Spleen (tissue), 11 donors: ENCODE measurements around the gene EFCAB11. TPM values are rescaled to one million over a fixed set of nuclear protein-coding genes. Genes with fewer than 3 reads are reported as not detected.

Experiments used
- DNase-seq: peaks from one replicate; pipeline ENCODE4 v3.0.0-alpha.2; 2020
- H3K27ac ChIP-seq, 8 donors: fragments of 200-600 bp; sonication (generic) in 7 of 8; 1 replicate in 4 of 8; 2 replicates in 4 of 8; pipeline versions ENCODE4 v1.5.0 to v1.8.0; 2016 to 2021; ENCODE audit warnings: inconsistent platforms in 4 of 8, mild to moderate bottlenecking in 4 of 8, moderate library complexity in 1 of 8
- H3K27me3 ChIP-seq, 7 donors: fragments of 200-600 bp; sonication (generic) in 6 of 7; replicated peaks in 1 of 7; 1 replicate in 4 of 7; 2 replicates in 3 of 7; pipeline versions ENCODE4 v1.5.0 to v1.8.0; 2016 to 2021; ENCODE audit warnings: inconsistent platforms in 3 of 7, mild to moderate bottlenecking in 1 of 7
- H3K36me3 ChIP-seq, 6 donors: fragments of 200-600 bp; sonication (generic) in 5 of 6; 1 replicate in 4 of 6; 2 replicates in 2 of 6; pipeline versions ENCODE4 v1.5.0 to v1.8.0; 2016 to 2021; ENCODE audit warnings: inconsistent platforms in 2 of 6
- H3K4me1 ChIP-seq, 6 donors: fragments of 200-600 bp; sonication (generic) in 5 of 6; 1 replicate in 3 of 6; 2 replicates in 3 of 6; pipeline versions ENCODE4 v1.5.0 to v1.8.0; 2016 to 2021; ENCODE audit warnings: inconsistent platforms in 3 of 6
- H3K4me3 ChIP-seq, 8 donors: fragments of 200-600 bp; sonication (generic) in 7 of 8; 1 replicate in 4 of 8; 2 replicates in 4 of 8; pipeline versions ENCODE4 v1.5.0 to v1.8.0; 2016 to 2021; ENCODE audit warnings: inconsistent platforms in 4 of 8, mild to moderate bottlenecking in 4 of 8, moderate library complexity in 2 of 8
- H3K9me3 ChIP-seq, 8 donors: fragments of 200-600 bp; sonication (generic) in 7 of 8; 1 replicate in 4 of 8; 2 replicates in 4 of 8; pipeline versions ENCODE4 v1.5.0 to v1.8.0; 2016 to 2021; ENCODE audit warnings: inconsistent platforms in 4 of 8
- POLR2A ChIP-seq, 3 donors: fragments of 450-650 bp; IDR thresholded peaks; one replicate each; pipeline ENCODE4 v1.5.1; 2017; ENCODE audit warnings: antibody characterized with exemption in 3 of 3, mild to moderate bottlenecking in 1 of 3
- POLR2AphosphoS5 ChIP-seq, 3 donors: sonication (generic); formaldehyde crosslinking; IDR thresholded peaks; one replicate each; pipeline ENCODE4 v1.5.1; 2017; ENCODE audit warnings: antibody characterized with exemption in 3 of 3
- WGBS, 5 donors: extraction: QIAGEN DNeasy Blood & Tissue Kit in 3 of 5; methylation state at CpG; one replicate each; pipeline versions ENCODE4 v1.1.5 to v1.1.7; 2013 to 2018; 5-methylcytosine and 5-hydroxymethylcytosine counted together
- intact Hi-C: fragments of 100-400 bp; cut with DNase I; formaldehyde crosslinking; loops from one replicate; pipeline ENCODE4 v1.15.0; 2023; ENCODE audit warnings: low total_unique reads
- polyA plus RNA-seq, 3 donors: library from polyadenylated mRNA; stranded (reverse); fragments of 200-250 nt; gene quantifications; one replicate each; pipeline ENCODE4 v1.2.1, GENCODE V29; 2013
- total RNA-seq, 7 donors: library from RNA; depleted of rRNA in 3 of 7; stranded (reverse); fragments of >200 nt in 3 of 7; fragmentation: NEBNext Ultra II Directional in 4 of 7; extraction: Animal tissue kit (Norgen Biotek cat#: 25700) in 4 of 7; gene quantifications; one replicate each; pipeline versions ENCODE4 v1.1.0 to v1.2.1, GENCODE V29; 2016 to 2021
- TF ChIP-seq, protein P1 (sequence below), 11 experiments: fragments of 200-600 bp in 7 of 11; fragments of 450-650 bp in 4 of 11; sonication (generic) in 4 of 11; IDR thresholded peaks in 8 of 11; conservative IDR thresholded peaks in 3 of 11; 1 replicate in 7 of 11; 2 replicates in 4 of 11; pipeline versions ENCODE4 v1.4.0 to v1.8.0; 2016 to 2021; ENCODE audit warnings: antibody characterized with exemption in 11 of 11, inconsistent platforms in 4 of 11, mild to moderate bottlenecking in 1 of 11
- donor health status: healthy with polysubstance abuse.
- donor health status: DM: no; HTN: no; CAD: no; lungs with moderate emphysema.
- donor health status: DM: no; HTN: no; CAD: no.
- donor health status: Bipolar disorder and iron deficiency.
- donor health status: healthy.
- donor health status: DM: no; HTN: no; CAD: no.
- donor health status: DM: yes; HTN: yes; CAD: no.

EFCAB11 gene
- total and polyA plus RNA-seq, 10 donors = 2.5 to 13.7 (median 7.4) TPM

DNA sequence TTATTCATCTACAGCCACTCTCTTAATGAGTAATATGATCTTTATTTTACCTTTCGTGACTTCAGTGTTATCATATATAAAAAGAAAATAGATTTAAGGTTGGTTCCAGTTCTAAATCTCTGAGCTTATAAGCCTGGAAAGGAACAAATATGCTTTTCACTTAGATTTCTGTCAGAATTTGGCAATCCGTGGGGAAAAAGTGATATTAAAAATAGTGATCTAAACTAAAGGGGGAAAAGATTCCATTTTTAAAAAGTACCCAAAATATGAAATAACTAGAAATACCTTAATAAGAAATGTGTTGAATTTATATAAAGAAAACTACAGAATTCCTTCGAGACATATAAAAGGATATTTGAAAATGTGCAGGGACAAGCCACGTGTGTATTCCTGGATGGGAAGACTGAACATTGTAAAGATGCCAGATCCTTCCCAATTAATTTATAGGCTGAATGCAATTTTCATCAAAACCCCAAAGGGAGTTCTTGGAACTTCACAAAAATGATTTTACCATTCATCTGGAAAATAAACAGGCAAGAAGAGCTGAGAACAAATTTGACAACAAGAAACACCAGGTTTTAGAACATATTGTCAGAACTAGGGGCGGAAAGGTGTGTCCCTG lies 142.5 kb downstream of the EFCAB11 start:
- no peak overlapping the region for H3K4me3 ChIP-seq
- H3K27me3 ChIP-seq = no peaks in the 10 kb centered on the region
- WGBS, 5 donors = 87 to 94% (median 92%) methylated on average over 5 of the region's 5 CpGs
- H3K27ac ChIP-seq = no peak overlapping the region
- no peaks in the 10 kb centered on the region for H3K36me3 ChIP-seq
- H3K9me3 ChIP-seq = no peaks in the 10 kb centered on the region
- no peak for TF ChIP-seq POLR2A (IDR thresholded peaks at IDR 0.05)
- no peak for TF ChIP-seq POLR2AphosphoS5 (IDR thresholded peaks at IDR 0.05)
- TF ChIP-seq, protein P1, sequence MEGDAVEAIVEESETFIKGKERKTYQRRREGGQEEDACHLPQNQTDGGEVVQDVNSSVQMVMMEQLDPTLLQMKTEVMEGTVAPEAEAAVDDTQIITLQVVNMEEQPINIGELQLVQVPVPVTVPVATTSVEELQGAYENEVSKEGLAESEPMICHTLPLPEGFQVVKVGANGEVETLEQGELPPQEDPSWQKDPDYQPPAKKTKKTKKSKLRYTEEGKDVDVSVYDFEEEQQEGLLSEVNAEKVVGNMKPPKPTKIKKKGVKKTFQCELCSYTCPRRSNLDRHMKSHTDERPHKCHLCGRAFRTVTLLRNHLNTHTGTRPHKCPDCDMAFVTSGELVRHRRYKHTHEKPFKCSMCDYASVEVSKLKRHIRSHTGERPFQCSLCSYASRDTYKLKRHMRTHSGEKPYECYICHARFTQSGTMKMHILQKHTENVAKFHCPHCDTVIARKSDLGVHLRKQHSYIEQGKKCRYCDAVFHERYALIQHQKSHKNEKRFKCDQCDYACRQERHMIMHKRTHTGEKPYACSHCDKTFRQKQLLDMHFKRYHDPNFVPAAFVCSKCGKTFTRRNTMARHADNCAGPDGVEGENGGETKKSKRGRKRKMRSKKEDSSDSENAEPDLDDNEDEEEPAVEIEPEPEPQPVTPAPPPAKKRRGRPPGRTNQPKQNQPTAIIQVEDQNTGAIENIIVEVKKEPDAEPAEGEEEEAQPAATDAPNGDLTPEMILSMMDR (IDR thresholded peaks at IDR 0.05 in 8 of 11, conservative IDR thresholded peaks at IDR 0.05 in 3 of 11) = no peak
- intact Hi-C loops = no loop called here
- no peaks in the 10 kb centered on the region for H3K4me1 ChIP-seq
- DNase-seq = no peak

DNA sequence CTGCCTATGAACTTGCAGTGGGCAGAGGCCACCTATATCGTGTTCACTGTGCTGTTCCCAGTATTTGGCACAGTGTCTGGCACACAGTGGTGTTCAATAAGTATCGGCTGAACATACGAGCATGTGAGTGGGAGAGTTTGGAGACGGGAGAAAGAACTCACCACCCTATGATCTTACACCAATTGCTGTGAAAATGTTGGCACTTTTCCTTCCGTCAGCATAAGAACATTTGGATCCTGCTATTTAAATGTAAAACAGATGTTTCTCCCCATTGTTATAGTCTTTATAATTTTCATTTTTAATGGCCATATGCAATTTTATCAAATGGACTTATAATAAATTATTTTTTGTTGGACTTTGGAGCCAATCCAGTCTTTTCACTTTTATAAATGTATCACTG lies 144.4 kb downstream of the EFCAB11 start:
- Histone ChIP-seq H3K4me1 (no peaks in the 10 kb centered on the region), H3K9me3 (no peaks in the 10 kb centered on the region), H3K27ac (no peak overlapping the region), H3K27me3 (no peaks in the 10 kb centered on the region), H3K36me3 (no peaks in the 10 kb centered on the region), H3K4me3 (no peak overlapping the region)
- DNase-seq = no peak
- intact Hi-C loops = no loop called here
- whole genome bisulfite sequencing, 5 donors = 86 to 95% (median 90%) methylated on average over 5 of the region's 5 CpGs
- no peak for TF ChIP-seq POLR2AphosphoS5 (IDR thresholded peaks at IDR 0.05)
- TF ChIP-seq, protein P1 (IDR thresholded peaks at IDR 0.05 in 8 of 11, conservative IDR thresholded peaks at IDR 0.05 in 3 of 11) = no peak
- TF ChIP-seq POLR2A (IDR thresholded peaks at IDR 0.05) = no peak

DNA sequence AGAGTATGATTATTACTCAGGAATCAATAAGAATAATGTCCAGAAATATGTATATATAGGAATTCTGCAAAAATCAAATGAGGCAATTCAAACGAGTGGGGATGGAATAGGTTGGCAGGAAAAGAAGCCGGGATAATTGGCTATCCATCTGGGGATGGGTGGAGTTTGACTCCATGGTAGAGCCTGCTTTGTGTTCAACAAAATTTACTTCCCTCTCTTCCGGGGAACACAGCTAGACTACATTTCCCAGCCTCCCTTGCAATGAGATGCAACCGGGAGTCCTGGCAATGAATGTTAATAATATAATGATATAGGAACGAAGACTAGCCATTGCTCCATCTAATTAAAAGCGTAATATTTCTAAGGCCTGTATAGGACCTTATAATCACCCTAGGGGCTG lies 146.6 kb downstream of the EFCAB11 start:
- TF ChIP-seq POLR2A (IDR thresholded peaks at IDR 0.05) (no peak), POLR2AphosphoS5 (IDR thresholded peaks at IDR 0.05) (no peak)
- TF ChIP-seq, protein P1 (IDR thresholded peaks at IDR 0.05 in 8 of 11, conservative IDR thresholded peaks at IDR 0.05 in 3 of 11) = no peak
- Histone ChIP-seq H3K4me3 (no peak overlapping the region), H3K9me3 (no peaks in the 10 kb centered on the region), H3K36me3 (no peaks in the 10 kb centered on the region), H3K27me3 (no peaks in the 10 kb centered on the region), H3K4me1 (no peaks in the 10 kb centered on the region), H3K27ac (no peak overlapping the region)
- intact Hi-C loops = no loop called here
- no peak for DNase-seq
- WGBS, 5 donors = 80 to 86% (median 83%) methylated on average over 6 of the region's 6 CpGs

DNA sequence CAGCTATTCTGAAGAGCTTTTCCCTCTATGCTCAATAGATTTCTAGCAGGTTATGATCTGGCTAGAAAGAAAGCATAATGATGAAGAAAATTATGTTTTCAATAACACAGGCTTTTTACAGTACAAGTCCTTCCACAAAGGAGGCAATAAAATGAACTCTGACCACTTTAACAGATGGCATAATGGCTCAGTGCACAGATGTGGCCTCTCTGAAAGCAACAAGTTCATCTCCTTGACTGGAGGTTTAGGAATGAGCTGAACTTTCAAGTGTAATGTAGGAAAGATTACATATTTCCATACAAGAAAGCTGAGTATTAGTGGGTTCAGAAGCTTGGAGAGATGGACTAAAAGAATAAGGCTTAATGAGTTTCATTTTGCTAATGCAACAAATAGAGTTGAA lies 147.4 kb downstream of the EFCAB11 start:
- no peak for DNase-seq
- no peaks in the 10 kb centered on the region for H3K36me3 ChIP-seq
- TF ChIP-seq, protein P1 (IDR thresholded peaks at IDR 0.05 in 8 of 11, conservative IDR thresholded peaks at IDR 0.05 in 3 of 11) = no peak
- H3K27ac ChIP-seq = no peak overlapping the region
- H3K4me1 ChIP-seq = no peaks in the 10 kb centered on the region
- intact Hi-C loops = no loop called here
- H3K9me3 ChIP-seq = no peaks in the 10 kb centered on the region
- H3K27me3 ChIP-seq = no peaks in the 10 kb centered on the region
- no peak overlapping the region for H3K4me3 ChIP-seq
